MCF 10A (cell line): ENCODE measurements around the gene ZNF587. TPM values are rescaled to one million over a fixed set of nuclear protein-coding genes. Genes with fewer than 3 reads are reported as not detected.
A peak's percentile ranks its signal among the peaks of the same experiment; 100 is the strongest.

ENCODE experiments used
- BruUV-seq: library from RNA; stranded (reverse); fragments of 400-500 nt; replicated peaks from 2 replicates; lab custom pipeline; 2021; lab: Mats Ljungman, UMichigan
- CTCF ChIA-PET: fragments of 300-600 bp; sonication (Branson Sonifier 250); formaldehyde crosslinking; extraction: SDS; loops from one replicate; lab custom pipeline; 2021; ENCODE audit warnings: antibody characterized with exemption, inconsistent platforms; lab: Yijun Ruan, JAX
- POLR2A ChIA-PET: fragments of 300-600, 350-650 bp; sonication (Branson Sonifier 250); formaldehyde crosslinking; extraction: SDS; loops from one replicate; lab custom pipeline; 2020; ENCODE audit warnings: antibody characterized with exemption, inconsistent platforms; lab: Yijun Ruan, JAX
- DNase-seq: peaks from one replicate; pipeline ENCODE4 v3.0.0-alpha.2; 2018; ENCODE audit not compliant: unreplicated experiment
- H3K27ac Mint-ChIP-seq: one replicate; pipeline ENCODE4 v1.8.0; 2022; ENCODE audit warnings: mild to moderate bottlenecking, low read depth, mixed read lengths; ENCODE audit not compliant: unreplicated experiment
- H3K27me3 Mint-ChIP-seq: one replicate; pipeline ENCODE4 v1.8.0; 2022; ENCODE audit warnings: mixed read lengths; ENCODE audit not compliant: insufficient read depth, unreplicated experiment
- H3K36me3 Mint-ChIP-seq: one replicate; pipeline ENCODE4 v1.8.0; 2022; ENCODE audit warnings: mild to moderate bottlenecking, moderate library complexity, mixed read lengths; ENCODE audit not compliant: insufficient read depth, unreplicated experiment
- H3K4me1 Mint-ChIP-seq: one replicate; pipeline ENCODE4 v1.8.0; 2022; ENCODE audit warnings: mixed read lengths; ENCODE audit not compliant: insufficient read depth, unreplicated experiment
- H3K4me3 Mint-ChIP-seq: one replicate; pipeline ENCODE4 v1.8.0; 2022; ENCODE audit warnings: mild to moderate bottlenecking, moderate library complexity, mixed read lengths; ENCODE audit not compliant: unreplicated experiment
- H3K9me3 Mint-ChIP-seq: one replicate; pipeline ENCODE4 v1.8.0; 2022; ENCODE audit warnings: mixed read lengths; ENCODE audit not compliant: unreplicated experiment
- CTCF ChIP-seq: fragments of 200-600 bp; IDR thresholded peaks from one replicate; pipeline ENCODE4 v1.8.0; 2022; ENCODE audit warnings: antibody characterized with exemption, mild to moderate bottlenecking; ENCODE audit not compliant: unreplicated experiment
- intact Hi-C: fragments of 100-400 bp; cut with micrococcal nuclease; formaldehyde crosslinking; loops from 2 replicates; pipeline ENCODE4 v1.14.1; 2022
- total RNA-seq: library from RNA; stranded (reverse); gene quantifications from 2 replicates; pipeline ENCODE4 v1.2.3, GENCODE V29; 2022

Gene ZNF587
- total RNA-seq, 1 experiment from 2014 or later: 32.4 TPM

- no peak overlapping the region for H3K27ac Mint-ChIP-seq
- TF ChIP-seq CTCF: no peak
- H3K4me3 Mint-ChIP-seq: peak overlapping the region; percentile 93
- intact Hi-C loops: loop anchor here (10.0 kb wide), 1 partner anchor 340 kb away; the partner anchor contains the start of gene ZNF416
- no TSS peak for BruUV-seq
- no peak for DNase-seq
- H3K27me3 Mint-ChIP-seq: no peaks in the 10 kb centered on the region
- H3K36me3 Mint-ChIP-seq: peaks cover 47% of the 10 kb centered on the region
- CTCF ChIA-PET: interaction anchor here (0.6 to 1.4 kb wide), 4 partner anchors 12 to 415 kb away, joined by 3 to 5 read pairs (median 3); partner anchors contain the start of genes ZNF551 and ZNF773
- H3K9me3 Mint-ChIP-seq: peaks cover 32% of the 10 kb centered on the region
- POLR2A ChIA-PET: no interaction called here
- H3K4me1 Mint-ChIP-seq: peaks cover 9% of the 10 kb centered on the region
Observed at GRCh38 chr19:57914531-57914930, 64.9 kb downstream of the ZNF587 start.

Other genes starting within 250 kb of the ZNF587 start
- gene ZNF530, start 250.0 kb upstream of the ZNF587 start, total RNA-seq: 2.4 and 2.8 TPM in 2 replicates
- 16.4 and 18.8 TPM in 2 replicates for gene ZNF134, start 235.6 kb upstream of the ZNF587 start, total RNA-seq
- 5.7 and 11.4 TPM in 2 replicates for gene ZNF211, start 216.7 kb upstream of the ZNF587 start, total RNA-seq
- not detected in 2 replicates for gene ZSCAN4, start 180.9 kb upstream of the ZNF587 start, total RNA-seq
- gene ZNF551, start 167.9 kb upstream of the ZNF587 start, total RNA-seq: 5.8 and 6.8 TPM in 2 replicates
- gene ZNF154, start 140.7 kb upstream of the ZNF587 start, total RNA-seq: not detected in 2 replicates
- gene ZNF671, start 122.2 kb upstream of the ZNF587 start, total RNA-seq: 1.9 TPM in 2 replicates
- gene ZNF776, start 103.0 kb upstream of the ZNF587 start, total RNA-seq: 9.9 and 13.3 TPM in 2 replicates
- gene ZNF586, start 80.2 kb upstream of the ZNF587 start, total RNA-seq: 13.4 and 13.9 TPM in 2 replicates
- gene ZNF552, start 34.9 kb upstream of the ZNF587 start, total RNA-seq: 5.5 and 5.6 TPM in 2 replicates
- gene ZNF587B, start 19.6 kb upstream of the ZNF587 start, total RNA-seq: 19.0 and 19.4 TPM in 2 replicates
- gene ZNF814, start 39.2 kb downstream of the ZNF587 start, total RNA-seq: 3.1 and 4.0 TPM in 2 replicates
- 8.8 and 11.4 TPM in 2 replicates for gene ZNF417, start 66.7 kb downstream of the ZNF587 start, total RNA-seq
- gene ZNF418, start 85.5 kb downstream of the ZNF587 start, total RNA-seq: not detected in 2 replicates
- gene ZNF256, start 97.8 kb downstream of the ZNF587 start, total RNA-seq: 0.54 and 0.69 TPM in 2 replicates
- not detected in 2 replicates for gene C19orf18, start 124.7 kb downstream of the ZNF587 start, total RNA-seq
- gene ZNF606, start 153.0 kb downstream of the ZNF587 start, total RNA-seq: 0.71 and 0.98 TPM in 2 replicates
- not detected in 2 replicates for gene ZSCAN1, start 184.2 kb downstream of the ZNF587 start, total RNA-seq
- gene ZNF135, start 209.4 kb downstream of the ZNF587 start, total RNA-seq: not detected in 2 replicates
- not detected in 2 replicates for gene ZSCAN18, start 248.4 kb downstream of the ZNF587 start, total RNA-seq